Esophagus squamous epithelium (tissue), 4 donors: ENCODE measurements around the gene SUV39H2.

Source experiments
- POLR2A ChIP-seq, 4 donors: fragments of 450-650 bp; IDR thresholded peaks; one replicate each; pipeline ENCODE4 v1.6.1; 2017; ENCODE audit warnings: antibody characterized with exemption in 4 of 4, mild to moderate bottlenecking in 4 of 4, moderate library complexity in 3 of 4
- TF ChIP-seq, protein P1 (sequence below), 6 experiments: fragments of 450-650 bp in 4 of 6; fragments of 200-600 bp in 2 of 6; sonication (generic) in 2 of 6; IDR thresholded peaks; one replicate each; pipeline ENCODE4 v1.5.1; 2016 to 2019; ENCODE audit warnings: antibody characterized with exemption in 6 of 6, mild to moderate bottlenecking in 4 of 6, moderate library complexity in 4 of 6

DNA sequence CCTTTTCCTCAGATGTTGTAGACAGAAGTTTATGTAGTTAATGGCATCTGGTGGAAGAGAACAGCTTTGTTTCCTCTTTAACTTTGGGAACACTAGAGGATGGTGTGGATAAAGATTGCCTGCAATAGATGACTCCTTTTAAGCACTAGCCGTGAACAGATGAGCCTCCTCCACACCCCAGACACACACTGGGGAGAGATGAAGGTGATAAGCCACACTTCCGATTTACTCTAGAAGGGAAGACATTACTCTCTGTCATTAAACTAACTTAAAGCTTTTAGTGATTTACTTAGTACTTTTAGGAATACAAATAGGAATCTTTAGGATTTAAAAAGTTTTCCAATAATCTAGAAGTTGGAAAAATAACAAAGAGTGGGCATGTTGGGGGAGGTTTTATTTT is 33.7 kb upstream of the SUV39H2 start:
- TF ChIP-seq POLR2A (IDR thresholded peaks at IDR 0.05) = no peak
- TF ChIP-seq, protein P1, sequence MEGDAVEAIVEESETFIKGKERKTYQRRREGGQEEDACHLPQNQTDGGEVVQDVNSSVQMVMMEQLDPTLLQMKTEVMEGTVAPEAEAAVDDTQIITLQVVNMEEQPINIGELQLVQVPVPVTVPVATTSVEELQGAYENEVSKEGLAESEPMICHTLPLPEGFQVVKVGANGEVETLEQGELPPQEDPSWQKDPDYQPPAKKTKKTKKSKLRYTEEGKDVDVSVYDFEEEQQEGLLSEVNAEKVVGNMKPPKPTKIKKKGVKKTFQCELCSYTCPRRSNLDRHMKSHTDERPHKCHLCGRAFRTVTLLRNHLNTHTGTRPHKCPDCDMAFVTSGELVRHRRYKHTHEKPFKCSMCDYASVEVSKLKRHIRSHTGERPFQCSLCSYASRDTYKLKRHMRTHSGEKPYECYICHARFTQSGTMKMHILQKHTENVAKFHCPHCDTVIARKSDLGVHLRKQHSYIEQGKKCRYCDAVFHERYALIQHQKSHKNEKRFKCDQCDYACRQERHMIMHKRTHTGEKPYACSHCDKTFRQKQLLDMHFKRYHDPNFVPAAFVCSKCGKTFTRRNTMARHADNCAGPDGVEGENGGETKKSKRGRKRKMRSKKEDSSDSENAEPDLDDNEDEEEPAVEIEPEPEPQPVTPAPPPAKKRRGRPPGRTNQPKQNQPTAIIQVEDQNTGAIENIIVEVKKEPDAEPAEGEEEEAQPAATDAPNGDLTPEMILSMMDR (IDR thresholded peaks at IDR 0.05) = no peak
